T-helper 1 cell treated with Interleukin-12 subunit alpha and Interleukin-12 subunit beta and Interleukin-4 antibody, amounts not matched to agents 30 μg/mL and 1 μg/mL, for 36 hours (primary cell): ENCODE measurements around the gene SAXO1.
"Not testable (repeated sequence)": the region's sequence is repeated elsewhere in the genome, so short reads cannot be mapped to it uniquely, and the experiment has no call there.

ENCODE experiments used
- H3K27ac Mint-ChIP-seq: one replicate; pipeline ENCODE4 v1.8.0; 2021; ENCODE audit warnings: mild to moderate bottlenecking, mixed read lengths
- H3K27me3 Mint-ChIP-seq: one replicate; pipeline ENCODE4 v1.8.0; 2021; ENCODE audit warnings: low read depth, mixed read lengths
- H3K36me3 Mint-ChIP-seq: one replicate; pipeline ENCODE4 v1.8.0; 2021; ENCODE audit warnings: low read depth, mixed read lengths
- H3K4me1 Mint-ChIP-seq: one replicate; pipeline ENCODE4 v1.8.0; 2021; ENCODE audit warnings: low read depth, mixed read lengths
- H3K4me3 Mint-ChIP-seq: one replicate; pipeline ENCODE4 v1.8.0; 2021; ENCODE audit warnings: mild to moderate bottlenecking, moderate library complexity, mixed read lengths
- H3K9me3 Mint-ChIP-seq: one replicate; pipeline ENCODE4 v1.8.0; 2021; ENCODE audit warnings: mixed read lengths

Gene SAXO1

DNA sequence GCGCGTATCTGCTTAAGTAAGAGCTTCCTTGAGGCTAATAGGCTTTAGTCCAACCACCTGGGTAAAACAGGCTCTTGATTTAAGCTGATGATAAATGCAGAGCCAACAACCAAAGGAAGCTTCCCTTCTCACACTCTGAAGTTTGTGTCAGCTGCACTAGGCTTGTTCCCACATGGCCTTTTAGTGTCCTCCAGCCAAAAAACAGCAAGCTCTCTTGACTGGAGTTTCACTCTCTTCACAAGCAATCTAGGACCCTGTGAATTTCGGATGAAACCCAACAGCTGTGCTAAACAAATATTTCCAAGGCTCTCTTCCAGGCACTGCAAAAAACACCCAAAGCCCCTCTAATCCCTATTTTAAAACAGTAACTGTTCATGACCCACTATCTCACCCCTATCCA is 63.9 kb downstream of the SAXO1 start:
- Mint-ChIP-seq H3K9me3 (no peaks in the 10 kb centered on the region), H3K27ac (no peak overlapping the region), H3K4me3 (no peak overlapping the region), H3K27me3 (no peaks in the 10 kb centered on the region), H3K4me1 (no peaks in the 10 kb centered on the region), H3K36me3 (no peaks in the 10 kb centered on the region)

DNA sequence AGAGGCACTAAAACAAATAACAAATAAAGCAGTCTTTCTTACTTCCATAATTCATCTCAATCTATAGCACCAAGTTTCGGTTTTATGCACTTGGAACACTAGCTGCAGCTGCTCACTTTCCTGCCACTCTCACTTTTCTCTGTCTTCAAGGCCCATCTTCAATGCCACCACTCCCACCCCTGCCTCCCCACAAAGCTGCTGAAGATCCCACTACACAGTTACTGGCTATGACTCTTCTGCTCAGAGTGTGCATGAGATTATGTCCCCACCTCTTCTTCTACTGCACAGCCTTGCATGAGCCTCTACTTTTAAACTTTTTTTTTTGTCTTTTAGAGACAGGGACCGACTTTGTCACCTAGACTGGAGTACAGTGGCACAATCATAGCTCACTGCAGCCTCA is 77.4 kb downstream of the SAXO1 start:
- H3K36me3 Mint-ChIP-seq: no peaks in the 10 kb centered on the region
- H3K4me1 Mint-ChIP-seq: no peaks in the 10 kb centered on the region
- H3K4me3 Mint-ChIP-seq: no peak overlapping the region
- H3K27ac Mint-ChIP-seq: no peak overlapping the region
- H3K9me3 Mint-ChIP-seq: no peaks in the 10 kb centered on the region
- H3K27me3 Mint-ChIP-seq: peaks cover 3% of the 10 kb centered on the region

DNA sequence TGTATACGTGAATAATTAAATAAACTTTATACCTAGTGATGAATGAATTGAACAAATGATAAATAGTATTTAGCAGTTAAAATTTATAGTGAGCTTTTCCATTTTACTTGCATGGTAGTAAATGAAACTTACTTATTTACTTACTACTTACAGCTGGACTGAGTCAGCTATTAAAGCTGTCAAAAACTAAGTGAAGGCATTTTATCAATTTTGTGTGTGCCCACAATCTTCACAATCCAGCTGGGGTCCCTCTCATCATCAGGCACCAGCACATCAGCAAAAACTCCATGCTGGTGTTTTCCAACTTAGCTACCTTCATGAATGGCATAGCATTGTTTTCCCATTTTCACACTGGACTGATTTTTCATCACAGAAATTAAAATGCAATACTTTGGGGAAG is 81.1 kb downstream of the SAXO1 start:
- Mint-ChIP-seq H3K4me1 (no peaks in the 10 kb centered on the region), H3K27me3 (peaks cover 3% of the 10 kb centered on the region), H3K36me3 (no peaks in the 10 kb centered on the region), H3K27ac (no peak overlapping the region), H3K9me3 (no peaks in the 10 kb centered on the region), H3K4me3 (no peak overlapping the region)

DNA sequence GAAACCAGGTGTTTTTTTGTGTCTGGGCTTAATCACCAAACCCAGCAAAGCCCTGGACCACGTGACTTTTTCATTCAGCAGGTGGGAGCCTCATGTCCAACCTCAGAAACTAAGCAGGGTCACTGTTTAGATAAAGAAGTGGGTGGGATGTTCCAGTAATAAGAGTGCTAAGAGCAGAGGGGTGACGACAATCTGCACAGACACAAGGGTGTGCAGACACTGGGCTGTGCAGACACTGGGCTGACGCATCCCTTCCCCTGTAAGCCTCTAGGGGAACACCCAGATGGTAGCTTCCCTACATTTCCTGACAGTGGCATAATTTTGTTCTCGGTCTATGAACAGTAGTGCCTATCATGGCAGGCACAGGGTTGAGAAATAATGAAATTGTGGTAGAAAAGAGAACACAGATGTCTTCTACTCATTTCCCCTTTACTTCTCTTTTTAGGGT is 85.1 kb downstream of the SAXO1 start:
- peaks cover 7% of the 10 kb centered on the region for H3K27me3 Mint-ChIP-seq
- H3K36me3 Mint-ChIP-seq: no peaks in the 10 kb centered on the region
- H3K9me3 Mint-ChIP-seq: no peaks in the 10 kb centered on the region
- no peak overlapping the region for H3K4me3 Mint-ChIP-seq
- no peak overlapping the region for H3K27ac Mint-ChIP-seq
- no peaks in the 10 kb centered on the region for H3K4me1 Mint-ChIP-seq

DNA sequence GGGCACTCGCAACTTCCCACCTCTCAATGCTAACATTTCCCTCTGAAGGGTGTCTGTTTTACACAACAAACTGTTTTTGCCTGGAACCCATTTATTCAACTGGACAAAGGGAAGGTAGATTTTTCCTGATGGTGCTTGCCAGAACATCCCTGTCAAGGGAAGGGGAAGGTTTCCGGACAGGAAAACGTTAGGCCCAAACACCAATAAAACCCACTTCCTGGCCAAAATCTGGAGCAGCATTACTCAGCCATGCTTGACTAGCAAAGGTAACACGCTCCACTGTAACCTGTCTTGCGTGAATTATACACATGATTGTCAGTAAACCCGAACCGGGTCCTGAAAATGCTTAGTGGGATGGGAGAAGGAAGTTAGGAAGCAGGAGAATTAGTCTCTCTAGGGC is 90.2 kb downstream of the SAXO1 start:
- no peak overlapping the region for H3K4me3 Mint-ChIP-seq
- H3K27ac Mint-ChIP-seq: no peak overlapping the region
- H3K27me3 Mint-ChIP-seq: peaks cover 4% of the 10 kb centered on the region
- no peaks in the 10 kb centered on the region for H3K36me3 Mint-ChIP-seq
- no peaks in the 10 kb centered on the region for H3K4me1 Mint-ChIP-seq
- no peaks in the 10 kb centered on the region for H3K9me3 Mint-ChIP-seq

DNA sequence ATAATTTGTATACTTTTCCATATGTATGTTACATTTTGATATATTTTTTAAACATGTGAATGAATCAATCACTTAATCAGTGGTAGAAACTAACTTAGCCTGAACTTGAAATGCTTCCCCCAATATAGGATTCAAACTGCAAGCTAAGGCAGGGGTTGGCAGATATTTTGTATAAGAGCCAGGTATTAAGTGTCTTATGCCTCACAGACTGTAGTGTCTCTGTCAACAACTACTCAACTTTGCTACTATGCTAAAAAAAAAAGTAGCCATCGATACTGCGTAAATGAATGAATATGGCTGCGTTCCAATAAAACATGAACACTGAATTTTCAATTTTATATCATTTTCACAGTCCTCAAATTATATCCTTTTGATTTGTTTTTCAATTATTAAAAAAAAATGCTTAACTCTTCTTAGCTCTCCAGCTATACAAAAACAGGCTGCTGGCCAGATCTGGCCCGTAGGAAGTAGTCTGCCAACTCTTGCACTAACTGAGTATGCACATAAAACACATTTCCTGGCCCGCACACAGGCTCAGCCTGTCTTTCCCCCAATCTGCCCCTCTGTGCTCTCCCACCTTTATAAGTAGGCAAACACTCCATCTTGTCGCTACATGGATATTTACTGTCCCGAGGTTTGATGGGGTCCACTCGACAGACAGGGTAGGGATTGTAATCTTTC is 91.8 kb downstream of the SAXO1 start:
- Mint-ChIP-seq H3K36me3 (no peaks in the 10 kb centered on the region), H3K27me3 (peaks cover 4% of the 10 kb centered on the region), H3K27ac (no peak overlapping the region), H3K4me1 (no peaks in the 10 kb centered on the region), H3K9me3 (no peaks in the 10 kb centered on the region), H3K4me3 (no peak overlapping the region)

DNA sequence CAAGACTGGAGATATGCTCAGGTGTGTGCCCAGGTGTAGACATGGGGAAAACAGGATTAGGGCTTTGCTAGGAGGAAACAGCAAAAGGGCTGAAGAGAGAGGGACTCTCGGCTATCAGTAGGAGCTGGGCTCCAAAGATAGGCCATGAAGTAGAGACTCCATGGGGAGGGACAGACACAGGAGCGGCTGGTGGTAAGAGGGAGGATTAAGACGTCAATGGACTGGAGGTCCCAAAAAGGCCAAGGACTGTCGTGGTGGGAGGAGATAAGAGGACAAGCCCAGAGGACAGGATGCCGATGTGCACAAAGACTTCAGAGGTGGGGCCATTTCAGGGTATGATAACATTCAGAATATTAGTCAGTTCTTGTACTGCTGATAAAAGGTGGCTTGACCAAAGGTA is 93.1 kb downstream of the SAXO1 start:
- Mint-ChIP-seq H3K4me1 (no peaks in the 10 kb centered on the region), H3K27me3 (peaks cover under 1% of the 10 kb centered on the region), H3K9me3 (no peaks in the 10 kb centered on the region), H3K36me3 (no peaks in the 10 kb centered on the region), H3K4me3 (no peak overlapping the region), H3K27ac (no peak overlapping the region)

DNA sequence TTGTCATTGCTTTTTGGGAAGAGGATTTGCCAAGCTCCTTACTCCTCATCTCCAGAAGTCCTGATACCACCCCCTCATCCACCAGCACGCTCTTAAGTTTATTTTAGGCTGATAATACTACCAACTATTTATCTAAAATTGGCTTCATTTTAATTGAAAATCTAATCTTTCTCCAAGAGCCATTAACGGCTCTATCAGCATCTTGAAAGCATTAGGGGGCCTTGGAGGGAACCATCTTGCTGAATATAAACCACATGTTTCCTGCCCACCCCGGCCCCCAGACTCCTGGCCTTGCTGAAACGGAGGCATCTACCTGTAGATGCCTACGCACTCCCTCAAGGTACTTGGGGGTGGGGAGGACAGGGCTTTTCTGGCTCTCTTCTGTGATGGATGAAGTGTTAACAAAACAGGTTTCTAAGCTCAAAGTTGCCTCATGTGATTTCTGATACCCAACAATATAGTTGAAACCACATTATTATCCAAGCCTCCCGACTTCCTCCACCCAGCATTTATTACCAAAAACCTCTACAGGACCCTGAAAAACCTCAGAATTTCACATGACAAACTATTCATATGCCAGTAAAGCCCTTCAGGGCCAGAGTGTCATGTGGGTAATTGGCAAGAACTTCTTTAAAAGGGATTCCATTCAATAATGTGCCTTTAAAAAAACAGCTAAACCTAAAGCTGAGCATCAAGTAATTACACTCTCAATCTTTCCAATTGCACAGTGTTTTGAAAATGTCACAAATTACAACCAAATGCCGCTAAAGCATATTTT is 96.7 kb downstream of the SAXO1 start:
- Mint-ChIP-seq H3K27ac (no peak overlapping the region), H3K36me3 (no peaks in the 10 kb centered on the region), H3K4me3 (no peak overlapping the region), H3K4me1 (no peaks in the 10 kb centered on the region), H3K27me3 (no peaks in the 10 kb centered on the region), H3K9me3 (no peaks in the 10 kb centered on the region)

DNA sequence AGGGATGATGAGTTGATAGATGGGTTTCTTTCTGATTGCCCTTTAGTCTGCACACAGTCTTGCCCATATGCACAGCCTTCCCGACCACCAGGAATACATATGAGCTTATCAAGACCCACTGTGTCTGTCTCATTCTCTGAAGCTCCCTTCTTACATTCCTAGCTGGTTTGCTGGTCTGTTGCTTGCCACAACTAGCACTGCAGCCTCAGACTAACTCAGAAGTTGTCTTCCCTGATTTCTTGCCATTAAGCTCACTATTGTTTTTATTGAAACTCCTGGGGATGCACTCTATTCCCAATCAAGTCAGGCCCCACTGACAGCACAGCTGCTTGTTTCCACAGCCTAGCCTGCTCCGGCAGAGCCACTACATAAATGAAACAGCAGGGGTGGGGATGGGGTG is 97.5 kb downstream of the SAXO1 start:
- Mint-ChIP-seq H3K4me3 (no peak overlapping the region), H3K4me1 (no peaks in the 10 kb centered on the region), H3K9me3 (no peaks in the 10 kb centered on the region), H3K36me3 (no peaks in the 10 kb centered on the region), H3K27me3 (no peaks in the 10 kb centered on the region), H3K27ac (no peak overlapping the region)

DNA sequence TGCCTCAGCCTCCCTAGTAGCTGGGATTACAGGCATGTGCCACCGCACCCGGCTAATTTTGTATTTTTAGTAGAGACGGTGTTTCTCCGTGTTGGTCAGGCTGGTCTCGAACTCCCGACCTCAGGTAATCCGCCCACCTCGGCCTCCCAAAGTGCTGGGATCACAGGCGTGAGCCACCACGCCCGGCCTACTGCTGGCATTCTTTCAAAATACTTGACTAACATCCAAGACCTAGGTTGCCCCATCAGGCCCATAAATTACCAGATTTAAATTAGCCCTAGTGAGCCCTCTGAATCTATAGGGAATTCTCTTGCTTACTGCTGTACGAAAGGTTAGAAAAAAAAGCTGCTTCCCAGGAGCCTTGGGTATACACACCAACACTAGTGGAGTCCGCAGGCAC is 102.4 kb downstream of the SAXO1 start:
- not testable (repeated sequence) for H3K9me3 Mint-ChIP-seq, H3K27me3 Mint-ChIP-seq, H3K4me1 Mint-ChIP-seq, H3K27ac Mint-ChIP-seq, H3K4me3 Mint-ChIP-seq, H3K36me3 Mint-ChIP-seq

DNA sequence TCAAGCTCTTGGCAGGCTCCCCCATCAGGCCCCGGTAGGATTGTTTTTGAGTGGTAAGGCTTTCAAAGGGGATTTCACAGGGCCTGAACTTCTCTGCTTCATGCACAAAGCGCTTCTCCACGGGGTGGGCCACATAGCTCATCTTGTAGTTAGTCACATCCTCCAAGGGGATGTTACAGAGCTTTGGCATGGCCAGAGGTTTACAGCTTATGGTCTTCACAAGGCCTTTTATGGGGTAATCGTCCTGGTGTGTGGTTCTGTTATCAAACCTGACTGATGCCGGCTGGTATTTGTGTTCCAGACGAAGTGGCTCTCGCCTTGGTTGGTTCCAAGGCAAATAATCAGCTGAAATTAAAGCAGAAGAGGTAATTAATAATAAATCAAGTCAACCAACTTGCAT is 104.3 kb downstream of the SAXO1 start:
- Mint-ChIP-seq H3K9me3 (no peaks in the 10 kb centered on the region), H3K27ac (no peak overlapping the region), H3K27me3 (no peaks in the 10 kb centered on the region), H3K4me3 (no peak overlapping the region), H3K4me1 (no peaks in the 10 kb centered on the region), H3K36me3 (no peaks in the 10 kb centered on the region)

DNA sequence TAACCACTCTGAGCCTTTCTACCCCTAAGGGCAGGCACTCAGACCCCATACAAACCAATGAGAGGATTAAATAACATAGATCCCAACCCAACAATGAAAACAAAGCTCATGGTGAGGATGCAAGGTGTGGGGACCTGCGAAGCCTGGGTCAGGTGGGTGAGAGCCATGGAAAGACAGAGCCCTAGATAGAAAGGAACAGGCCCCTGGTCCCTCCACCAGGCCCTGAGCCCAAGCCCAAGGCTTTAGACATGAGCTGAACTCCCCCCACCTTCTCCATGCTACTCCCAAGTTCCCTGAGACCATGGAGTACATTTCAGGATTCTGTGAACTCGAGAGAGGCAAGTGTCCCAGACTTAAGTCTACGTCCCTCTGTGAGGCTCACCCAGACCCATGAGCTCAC is 106.5 kb downstream of the SAXO1 start:
- H3K4me3 Mint-ChIP-seq: no peak overlapping the region

DNA sequence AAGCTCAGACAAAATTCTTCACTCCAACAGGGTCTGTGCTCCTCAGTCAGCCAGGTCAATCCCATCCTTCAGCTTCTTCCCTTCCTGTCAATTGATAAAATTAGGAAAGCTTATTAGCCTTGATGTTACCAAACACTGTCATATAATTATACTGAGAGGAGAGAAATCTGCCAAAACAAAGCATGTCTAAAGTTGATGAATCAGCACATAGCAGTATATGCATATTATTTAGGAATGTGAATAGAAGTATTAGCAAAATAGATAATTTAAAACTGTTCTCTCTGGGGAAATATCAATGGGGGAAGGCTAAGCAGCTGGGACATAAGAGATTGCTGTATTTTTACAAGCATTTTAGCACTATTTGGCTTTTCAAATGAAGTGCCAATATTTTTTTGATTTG is 107.1 kb downstream of the SAXO1 start:
- H3K36me3 Mint-ChIP-seq: no peaks in the 10 kb centered on the region
- H3K9me3 Mint-ChIP-seq: no peaks in the 10 kb centered on the region
- H3K27me3 Mint-ChIP-seq: no peaks in the 10 kb centered on the region
- no peaks in the 10 kb centered on the region for H3K4me1 Mint-ChIP-seq
- H3K4me3 Mint-ChIP-seq: no peak overlapping the region
- no peak overlapping the region for H3K27ac Mint-ChIP-seq

More for the DNA sequence above, 106.5 kb downstream of the SAXO1 start:
- Mint-ChIP-seq H3K27me3 (no peaks in the 10 kb centered on the region), H3K36me3 (no peaks in the 10 kb centered on the region), H3K4me1 (no peaks in the 10 kb centered on the region), H3K27ac (no peak overlapping the region), H3K9me3 (no peaks in the 10 kb centered on the region)

DNA sequence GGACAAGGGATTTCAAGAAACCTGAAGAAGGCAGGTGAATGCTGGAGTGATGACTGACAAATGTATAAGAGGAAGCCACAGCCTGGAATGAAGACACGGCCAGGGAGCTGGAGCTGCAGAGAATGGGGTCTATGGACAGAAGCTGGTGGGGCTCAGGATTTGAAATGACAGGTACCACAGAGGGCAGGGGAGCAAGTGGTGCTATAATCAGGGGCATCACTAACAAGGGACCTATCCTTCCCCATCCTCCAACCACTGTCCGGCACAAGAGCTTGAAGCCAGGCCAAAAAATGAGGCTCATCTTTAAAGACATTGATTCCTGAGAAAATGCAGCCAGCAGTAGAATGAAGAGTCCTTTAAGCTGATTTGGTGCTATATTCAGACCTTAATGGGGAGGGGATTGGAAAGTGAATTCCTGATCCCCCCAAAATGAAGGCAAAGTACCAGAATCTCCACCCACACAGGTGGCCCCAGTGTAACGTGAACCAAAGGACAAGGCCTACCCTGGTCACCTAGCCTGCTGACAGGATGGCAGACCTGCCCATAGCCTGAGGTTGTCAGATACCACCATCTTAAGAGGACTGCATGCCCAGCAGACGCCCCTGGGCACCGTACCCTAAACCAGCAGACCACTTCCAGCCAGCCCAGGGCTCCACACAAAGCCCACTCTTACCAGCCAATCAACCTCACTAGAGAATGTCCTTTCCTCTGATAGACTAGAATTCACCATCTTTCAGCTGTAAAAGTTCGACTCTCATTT is 109.2 kb downstream of the SAXO1 start:
- H3K36me3 Mint-ChIP-seq: no peaks in the 10 kb centered on the region
- H3K27ac Mint-ChIP-seq: no peak overlapping the region
- H3K4me1 Mint-ChIP-seq: no peaks in the 10 kb centered on the region
- H3K27me3 Mint-ChIP-seq: no peaks in the 10 kb centered on the region
- H3K9me3 Mint-ChIP-seq: no peaks in the 10 kb centered on the region
- H3K4me3 Mint-ChIP-seq: no peak overlapping the region

DNA sequence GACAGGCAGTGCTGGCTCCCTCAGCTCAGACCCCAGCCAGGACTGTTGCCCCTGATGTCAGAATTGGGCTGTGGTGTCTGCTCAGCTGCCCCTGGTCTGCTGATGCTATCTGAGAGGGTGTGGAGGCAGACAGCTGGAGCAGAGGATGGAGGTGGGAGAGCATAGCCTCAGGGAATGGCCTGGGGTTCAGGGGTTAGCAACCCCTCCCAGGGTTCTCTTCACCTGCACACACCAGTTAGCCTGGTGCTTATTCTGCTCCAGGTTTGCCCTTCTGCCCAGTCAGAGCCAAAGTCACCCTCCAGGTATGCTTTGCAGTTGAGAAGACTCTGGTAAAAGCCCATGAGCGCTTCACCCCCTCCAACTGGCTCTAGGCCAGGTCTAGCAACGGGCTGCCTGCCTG is 109.8 kb downstream of the SAXO1 start:
- Mint-ChIP-seq H3K27me3 (no peaks in the 10 kb centered on the region), H3K9me3 (no peaks in the 10 kb centered on the region), H3K4me3 (no peak overlapping the region), H3K4me1 (no peaks in the 10 kb centered on the region), H3K36me3 (no peaks in the 10 kb centered on the region), H3K27ac (no peak overlapping the region)
